Stimulated activated naive CD8-positive, alpha-beta T cell treated with anti-CD3 and anti-CD28 coated beads, Interleukin-15, amount 100 ng/mL, for 72 hours (primary cell): Measurements from ENCODE around the gene TSPAN4.

Experiments used
- ATAC-seq: fragments of 150-1000 bp; cut with Tn5 transposase; 2 replicates; pipeline ENCODE4 v1.10.0; 2021; ENCODE audit warnings: mild to moderate bottlenecking, moderate library complexity
- DNase-seq, 2 donors: peaks; one replicate each; pipeline ENCODE4 v3.0.0; 2021 to 2022
- H3K27ac Mint-ChIP-seq, 2 donors: one replicate each; pipeline ENCODE4 v1.8.0; 2022; ENCODE audit warnings: mild to moderate bottlenecking in 2 of 2, mixed read lengths in 2 of 2, moderate library complexity in 2 of 2
- H3K27me3 Mint-ChIP-seq: one replicate; pipeline ENCODE4 v1.8.0; 2022; ENCODE audit warnings: mixed read lengths
- H3K4me1 Mint-ChIP-seq: one replicate; pipeline ENCODE4 v1.8.0; 2022; ENCODE audit warnings: mild to moderate bottlenecking, mixed read lengths
- H3K4me3 Mint-ChIP-seq, 2 donors: one replicate each; pipeline ENCODE4 v1.8.0; 2022; ENCODE audit warnings: mild to moderate bottlenecking in 2 of 2, mixed read lengths in 2 of 2, moderate library complexity in 1 of 2
- H3K9me3 Mint-ChIP-seq, 2 donors: one replicate each; pipeline ENCODE4 v1.8.0; 2022; ENCODE audit warnings: mixed read lengths in 2 of 2

Gene TSPAN4

GRCh38 chr11:847876-848275, 5.2 kb downstream of the TSPAN4 start:
- no peak overlapping the region for H3K4me3 Mint-ChIP-seq

GRCh38 chr11:848380-848931, 5.8 kb downstream of the TSPAN4 start:
- no peak overlapping the region for H3K27ac Mint-ChIP-seq
- ATAC-seq (peak; percentile 52), DNase-seq (peak; percentile 71 to 72)
- peaks cover 47% of the 10 kb centered on the region for H3K4me1 Mint-ChIP-seq
- H3K4me3 Mint-ChIP-seq, result peak overlapping the region; percentile 17 to 84
- no peaks in the 10 kb centered on the region for H3K9me3 Mint-ChIP-seq
- H3K27me3 Mint-ChIP-seq, result peaks cover 11% of the 10 kb centered on the region

More at GRCh38 chr11:847876-848275, 5.2 kb downstream of the TSPAN4 start:
- DNase-seq (no peak), ATAC-seq (no peak)
- Mint-ChIP-seq H3K9me3 (no peaks in the 10 kb centered on the region), H3K27ac (no peak overlapping the region), H3K4me1 (peaks cover 50% of the 10 kb centered on the region), H3K27me3 (peaks cover 11% of the 10 kb centered on the region)

GRCh38 chr11:849104-849824, 6.6 kb downstream of the TSPAN4 start:
- DNase-seq, result no peak
- Mint-ChIP-seq H3K4me3 (peak overlapping the region; percentile 77 to 84), H3K27me3 (peaks cover 11% of the 10 kb centered on the region), H3K9me3 (no peaks in the 10 kb centered on the region), H3K4me1 (peaks cover 39% of the 10 kb centered on the region), H3K27ac (no peak overlapping the region)
- no peak for ATAC-seq

GRCh38 chr11:849951-850774, 7.5 kb downstream of the TSPAN4 start:
- no peak for ATAC-seq
- peak overlapping the region; percentile 9 to 56 for H3K4me3 Mint-ChIP-seq
- H3K27ac Mint-ChIP-seq, result no peak overlapping the region

GRCh38 chr11:850775-851763, 8.4 kb downstream of the TSPAN4 start:
- ATAC-seq (no peak), DNase-seq (no peak)
- H3K4me3 Mint-ChIP-seq, result no peak overlapping the region
- H3K9me3 Mint-ChIP-seq, result no peaks in the 10 kb centered on the region
- H3K27me3 Mint-ChIP-seq, result peaks cover 11% of the 10 kb centered on the region
- peaks cover 21% of the 10 kb centered on the region for H3K4me1 Mint-ChIP-seq
- no peak overlapping the region for H3K27ac Mint-ChIP-seq

More at GRCh38 chr11:849951-850774, 7.5 kb downstream of the TSPAN4 start:
- H3K4me1 Mint-ChIP-seq, result peaks cover 30% of the 10 kb centered on the region
- H3K27me3 Mint-ChIP-seq, result peaks cover 11% of the 10 kb centered on the region
- no peak for DNase-seq
- no peaks in the 10 kb centered on the region for H3K9me3 Mint-ChIP-seq

- no peak overlapping the region for H3K27ac Mint-ChIP-seq
- peaks cover 20% of the 10 kb centered on the region for H3K4me1 Mint-ChIP-seq
- DNase-seq, result no peak
- no peaks in the 10 kb centered on the region for H3K9me3 Mint-ChIP-seq
- H3K27me3 Mint-ChIP-seq, result peaks cover 11% of the 10 kb centered on the region
- no peak for ATAC-seq
- no peak overlapping the region for H3K4me3 Mint-ChIP-seq
These were observed 10.1 kb downstream of the TSPAN4 start for GRCh38 chr11:852762-853161.

- H3K27ac Mint-ChIP-seq, result no peak overlapping the region
- no peak for DNase-seq
- H3K27me3 Mint-ChIP-seq, result peaks cover 4% of the 10 kb centered on the region
- no peak for ATAC-seq
- peaks cover 13% of the 10 kb centered on the region for H3K4me1 Mint-ChIP-seq
- no peaks in the 10 kb centered on the region for H3K9me3 Mint-ChIP-seq
- no peak overlapping the region for H3K4me3 Mint-ChIP-seq
These were observed 11.2 kb downstream of the TSPAN4 start for GRCh38 chr11:853682-854448.

- no peak for ATAC-seq
- no peaks in the 10 kb centered on the region for H3K9me3 Mint-ChIP-seq
These were observed 12.1 kb downstream of the TSPAN4 start for GRCh38 chr11:854601-855329.

GRCh38 chr11:855330-855674, 12.7 kb downstream of the TSPAN4 start:
- H3K27ac Mint-ChIP-seq, result no peak overlapping the region
- no peak for ATAC-seq
- H3K4me3 Mint-ChIP-seq, result no peak overlapping the region

More at GRCh38 chr11:854601-855329, 12.1 kb downstream of the TSPAN4 start:
- Mint-ChIP-seq H3K27me3 (no peaks in the 10 kb centered on the region), H3K4me1 (peaks cover 13% of the 10 kb centered on the region), H3K4me3 (no peak overlapping the region), H3K27ac (peak overlapping the region in 1 of 2 donors; percentile 27)
- no peak for DNase-seq

GRCh38 chr11:855796-856195, 13.1 kb downstream of the TSPAN4 start:
- H3K27ac Mint-ChIP-seq, result no peak overlapping the region
- DNase-seq (no peak), ATAC-seq (no peak)
- no peaks in the 10 kb centered on the region for H3K27me3 Mint-ChIP-seq
- no peaks in the 10 kb centered on the region for H3K9me3 Mint-ChIP-seq
- H3K4me1 Mint-ChIP-seq, result peaks cover 18% of the 10 kb centered on the region
- no peak overlapping the region for H3K4me3 Mint-ChIP-seq

More at GRCh38 chr11:855330-855674, 12.7 kb downstream of the TSPAN4 start:
- Mint-ChIP-seq H3K9me3 (no peaks in the 10 kb centered on the region), H3K4me1 (peaks cover 18% of the 10 kb centered on the region), H3K27me3 (no peaks in the 10 kb centered on the region)
- no peak for DNase-seq

GRCh38 chr11:856397-856796, 13.7 kb downstream of the TSPAN4 start:
- no peak overlapping the region for H3K4me3 Mint-ChIP-seq

GRCh38 chr11:858053-858761, 15.6 kb downstream of the TSPAN4 start:
- Mint-ChIP-seq H3K4me1 (peaks cover 18% of the 10 kb centered on the region), H3K27me3 (no peaks in the 10 kb centered on the region), H3K27ac (peak overlapping the region; percentile 4 to 62), H3K4me3 (peak overlapping the region in 1 of 2 donors; percentile 26), H3K9me3 (no peaks in the 10 kb centered on the region)
- ATAC-seq, result no peak
- no peak for DNase-seq

More at GRCh38 chr11:856397-856796, 13.7 kb downstream of the TSPAN4 start:
- ATAC-seq (no peak), DNase-seq (no peak)
- Mint-ChIP-seq H3K9me3 (no peaks in the 10 kb centered on the region), H3K27ac (peak overlapping the region; percentile 82 to 96), H3K27me3 (no peaks in the 10 kb centered on the region), H3K4me1 (peaks cover 18% of the 10 kb centered on the region)

GRCh38 chr11:858762-859339, 16.2 kb downstream of the TSPAN4 start:
- Mint-ChIP-seq H3K27me3 (no peaks in the 10 kb centered on the region), H3K4me1 (peaks cover 18% of the 10 kb centered on the region), H3K27ac (peak overlapping the region in 1 of 2 donors; percentile 62), H3K9me3 (no peaks in the 10 kb centered on the region), H3K4me3 (peak overlapping the region in 1 of 2 donors; percentile 26)
- peak; percentile 29 for ATAC-seq
- no peak for DNase-seq
